HUES48 (cell line): ENCODE results near the gene LPCAT2.

ENCODE experiments used
- H3K27ac ChIP-seq: one replicate; pipeline ENCODE4 v1.7.0; 2013; ENCODE audit warnings: low read depth, low read length, inconsistent platforms
- H3K27me3 ChIP-seq: 2 replicates; pipeline ENCODE4 v1.6.1; 2013; ENCODE audit warnings: mild to moderate bottlenecking, low read length; ENCODE audit not compliant: control insufficient read depth, insufficient read depth
- H3K36me3 ChIP-seq: 2 replicates; pipeline ENCODE4 v1.6.1; 2013; ENCODE audit warnings: low read length; ENCODE audit not compliant: control insufficient read depth, insufficient read depth
- H3K4me1 ChIP-seq: 2 replicates; pipeline ENCODE4 v1.6.1; 2013; ENCODE audit warnings: mild to moderate bottlenecking, low read length; ENCODE audit not compliant: control insufficient read depth, insufficient read depth
- H3K4me3 ChIP-seq: 2 replicates; pipeline ENCODE4 v1.5.1; 2013; ENCODE audit warnings: mild to moderate bottlenecking, low read depth, low read length
- H3K9ac ChIP-seq: 2 replicates; pipeline ENCODE4 v1.6.1; 2013; ENCODE audit warnings: mild to moderate bottlenecking, low read depth, low read length, moderate library complexity
- H3K9me3 ChIP-seq: 2 replicates; pipeline ENCODE4 v1.6.1; 2013; ENCODE audit warnings: low read length; ENCODE audit not compliant: control insufficient read depth, insufficient read depth

Gene LPCAT2

GRCh38 chr16:55496509-55497145, 12.2 kb upstream of the LPCAT2 start:
- H3K36me3 ChIP-seq, result no peaks in the 10 kb centered on the region; the same call in 1 of the 2 replicates
- no peak overlapping the region for H3K27ac ChIP-seq
- no peaks in the 10 kb centered on the region for H3K9me3 ChIP-seq
- H3K4me3 ChIP-seq, result no peak overlapping the region
- no peak overlapping the region for H3K9ac ChIP-seq
- no peaks in the 10 kb centered on the region for H3K27me3 ChIP-seq
- 0 out of 2 replicates have a peak, but pooled peaks cover 2% of the 10 kb centered on the region for H3K4me1 ChIP-seq

- no peaks in the 10 kb centered on the region for H3K9me3 ChIP-seq
- H3K36me3 ChIP-seq, result no peaks in the 10 kb centered on the region; the same call in 1 of the 2 replicates
- no peak overlapping the region for H3K27ac ChIP-seq
- no peak overlapping the region for H3K4me3 ChIP-seq
- no peak overlapping the region for H3K9ac ChIP-seq
- H3K4me1 ChIP-seq, result peaks cover 2% of the 10 kb centered on the region; the same call in 1 of the 2 replicates
- H3K27me3 ChIP-seq, result no peaks in the 10 kb centered on the region
Observed at GRCh38 chr16:55497558-55497957, 11.3 kb upstream of the LPCAT2 start.

- Histone ChIP-seq H3K27me3 (no peaks in the 10 kb centered on the region), H3K36me3 (no peaks in the 10 kb centered on the region; the same call in 1 of the 2 replicates), H3K4me1 (peaks cover 2% of the 10 kb centered on the region; the same call in 1 of the 2 replicates), H3K27ac (no peak overlapping the region), H3K9ac (no peak overlapping the region), H3K9me3 (no peaks in the 10 kb centered on the region), H3K4me3 (no peak overlapping the region)
Observed at GRCh38 chr16:55498101-55498500, 10.8 kb upstream of the LPCAT2 start.

- H3K27ac ChIP-seq, result no peak overlapping the region
- no peak overlapping the region for H3K9ac ChIP-seq
- no peak overlapping the region for H3K4me3 ChIP-seq
- H3K4me1 ChIP-seq, result peaks cover 2% of the 10 kb centered on the region; the same call in 1 of the 2 replicates
- H3K27me3 ChIP-seq, result no peaks in the 10 kb centered on the region
- H3K36me3 ChIP-seq, result peaks cover 5% of the 10 kb centered on the region; the same call in 1 of the 2 replicates
- no peaks in the 10 kb centered on the region for H3K9me3 ChIP-seq
Observed at GRCh38 chr16:55499281-55499680, 9.6 kb upstream of the LPCAT2 start.

GRCh38 chr16:55499951-55500529, 8.8 kb upstream of the LPCAT2 start:
- no peak overlapping the region for H3K4me3 ChIP-seq
- H3K9ac ChIP-seq, result no peak overlapping the region
- H3K27ac ChIP-seq, result no peak overlapping the region
- H3K36me3 ChIP-seq, result peaks cover 5% of the 10 kb centered on the region; the same call in 1 of the 2 replicates
- H3K27me3 ChIP-seq, result no peaks in the 10 kb centered on the region
- peaks cover 2% of the 10 kb centered on the region; the same call in 1 of the 2 replicates for H3K4me1 ChIP-seq
- no peaks in the 10 kb centered on the region for H3K9me3 ChIP-seq

- Histone ChIP-seq H3K9ac (no peak overlapping the region), H3K27me3 (no peaks in the 10 kb centered on the region), H3K9me3 (no peaks in the 10 kb centered on the region), H3K27ac (no peak overlapping the region), H3K4me3 (no peak overlapping the region), H3K36me3 (peaks cover 5% of the 10 kb centered on the region; the same call in 1 of the 2 replicates), H3K4me1 (peaks cover 2% of the 10 kb centered on the region; the same call in 1 of the 2 replicates)
Observed at GRCh38 chr16:55500530-55501011, 8.3 kb upstream of the LPCAT2 start.

GRCh38 chr16:55501549-55502322, 7.1 kb upstream of the LPCAT2 start:
- H3K9ac ChIP-seq, result no peak overlapping the region
- no peaks in the 10 kb centered on the region; the same call in 1 of the 2 replicates for H3K4me1 ChIP-seq
- no peaks in the 10 kb centered on the region for H3K27me3 ChIP-seq
- peaks cover 5% of the 10 kb centered on the region; the same call in 1 of the 2 replicates for H3K36me3 ChIP-seq
- no peak overlapping the region for H3K4me3 ChIP-seq
- no peaks in the 10 kb centered on the region for H3K9me3 ChIP-seq
- H3K27ac ChIP-seq, result no peak overlapping the region

GRCh38 chr16:55502801-55503366, 6.0 kb upstream of the LPCAT2 start:
- Histone ChIP-seq H3K27me3 (no peaks in the 10 kb centered on the region), H3K36me3 (peaks cover 5% of the 10 kb centered on the region; the same call in 1 of the 2 replicates), H3K4me1 (no peaks in the 10 kb centered on the region; the same call in 1 of the 2 replicates), H3K4me3 (no peak overlapping the region), H3K9me3 (no peaks in the 10 kb centered on the region), H3K9ac (no peak overlapping the region), H3K27ac (no peak overlapping the region)

GRCh38 chr16:55503726-55504550, 4.9 kb upstream of the LPCAT2 start:
- no peaks in the 10 kb centered on the region; the same call in 1 of the 2 replicates for H3K4me1 ChIP-seq
- H3K9me3 ChIP-seq, result no peaks in the 10 kb centered on the region
- H3K27me3 ChIP-seq, result no peaks in the 10 kb centered on the region
- H3K4me3 ChIP-seq, result no peak overlapping the region
- peaks cover 5% of the 10 kb centered on the region; the same call in 1 of the 2 replicates for H3K36me3 ChIP-seq
- H3K27ac ChIP-seq, result no peak overlapping the region
- no peak overlapping the region for H3K9ac ChIP-seq
